ENCODE measurements around the gene AGBL4. TPM values are rescaled to one million over a fixed set of nuclear protein-coding genes. Genes with fewer than 3 reads are reported as not detected.
"Not testable (repeated sequence)": the region's sequence is repeated elsewhere in the genome, so short reads cannot be mapped to it uniquely, and the experiment has no call there.

AGBL4 gene
- total RNA-seq, 1 donor from 2014 or later, result 0.16 TPM

DNA sequence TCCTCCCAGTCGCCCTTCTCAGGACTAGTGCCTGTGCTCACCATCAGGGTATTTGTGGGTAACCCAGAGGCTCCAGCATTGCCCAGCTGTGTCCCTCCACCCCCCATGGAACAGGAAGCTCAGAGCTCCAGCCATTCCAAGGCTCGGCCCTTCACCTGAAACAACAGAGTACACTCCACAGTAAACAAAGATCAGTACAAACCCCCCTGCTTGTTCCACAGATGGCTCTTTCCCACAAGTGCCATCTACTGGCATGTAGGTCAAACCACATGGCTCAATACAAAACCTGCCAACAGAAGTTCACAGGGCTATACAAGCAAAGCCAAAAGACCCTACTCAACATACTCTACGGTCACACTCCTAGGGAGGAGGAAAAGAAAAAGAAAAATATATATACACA is 258.7 kb downstream of the AGBL4 start:
- intact Hi-C loops (cut with DNase I), result no loop called here
- DNase-seq (no peak), ATAC-seq (ENCODE audit: poor library complexity) (no peak)

DNA sequence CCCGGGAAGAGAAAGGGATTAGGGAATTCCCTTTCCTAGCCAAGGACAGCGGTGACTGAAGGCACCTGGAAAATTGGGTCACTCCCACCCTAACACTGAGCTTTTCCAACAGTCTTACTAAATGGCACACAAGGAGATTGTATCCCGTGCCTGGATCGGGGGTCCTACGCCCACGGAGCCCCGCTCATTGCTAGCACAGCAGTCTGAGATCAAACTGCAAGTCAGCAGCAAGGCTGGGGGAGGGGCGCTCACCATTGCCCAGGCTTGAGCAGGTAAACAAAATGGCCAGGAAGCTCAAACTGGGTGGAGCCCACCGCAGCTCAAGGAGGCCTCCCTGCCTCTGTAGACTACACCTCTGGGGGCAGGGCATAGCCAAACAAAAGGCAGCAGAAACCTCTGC is 285.6 kb downstream of the AGBL4 start:
- intact Hi-C loops (cut with DNase I); ATAC-seq (ENCODE audit: poor library complexity): not testable (repeated sequence)
- DNase-seq, result peak; percentile 34

DNA sequence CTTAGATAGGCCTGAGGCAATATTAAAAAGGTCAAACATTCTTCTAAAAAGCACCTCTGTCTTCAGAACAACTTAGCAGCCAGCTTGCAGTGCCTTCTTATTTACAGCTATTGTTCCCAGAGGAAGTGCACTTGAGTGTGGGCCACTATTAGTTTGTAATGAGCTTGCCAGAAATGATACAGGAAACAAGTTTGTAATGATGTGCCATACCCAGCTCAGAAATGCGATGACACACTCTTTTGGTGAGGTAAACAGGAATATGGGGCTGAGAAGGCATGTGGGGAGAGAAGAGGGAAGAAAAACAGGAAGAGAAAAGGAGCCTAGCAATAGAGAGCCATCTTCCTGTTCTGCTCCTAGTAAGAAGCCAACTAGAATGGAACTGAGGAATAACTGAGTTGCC is 295.4 kb downstream of the AGBL4 start:
- intact Hi-C loops (cut with DNase I), result no loop called here
- no peak for ATAC-seq (ENCODE audit: poor library complexity)

DNA sequence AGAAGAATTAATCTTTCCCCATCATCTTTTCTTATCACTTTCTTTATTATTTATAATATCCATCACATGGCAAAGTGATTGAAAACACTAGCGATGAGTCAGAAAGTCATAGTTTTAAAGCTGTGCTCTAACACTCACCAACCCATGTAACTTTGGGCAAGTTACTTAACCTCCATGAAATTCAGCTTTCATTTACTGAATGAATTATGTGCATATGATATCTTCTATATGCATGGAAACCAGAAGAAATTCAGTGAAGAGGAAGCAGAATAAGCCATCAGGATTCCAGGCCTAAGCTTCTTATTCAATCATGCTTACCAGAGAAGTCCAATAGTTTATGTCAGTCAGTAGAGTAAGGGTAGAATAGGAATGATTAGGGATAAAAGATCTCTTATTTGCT is 300.1 kb downstream of the AGBL4 start:
- no peak for DNase-seq
- ATAC-seq (ENCODE audit: poor library complexity), result no peak
- intact Hi-C loops (cut with DNase I), result no loop called here

More for the DNA sequence above, 295.4 kb downstream of the AGBL4 start:
- no peak for DNase-seq

DNA sequence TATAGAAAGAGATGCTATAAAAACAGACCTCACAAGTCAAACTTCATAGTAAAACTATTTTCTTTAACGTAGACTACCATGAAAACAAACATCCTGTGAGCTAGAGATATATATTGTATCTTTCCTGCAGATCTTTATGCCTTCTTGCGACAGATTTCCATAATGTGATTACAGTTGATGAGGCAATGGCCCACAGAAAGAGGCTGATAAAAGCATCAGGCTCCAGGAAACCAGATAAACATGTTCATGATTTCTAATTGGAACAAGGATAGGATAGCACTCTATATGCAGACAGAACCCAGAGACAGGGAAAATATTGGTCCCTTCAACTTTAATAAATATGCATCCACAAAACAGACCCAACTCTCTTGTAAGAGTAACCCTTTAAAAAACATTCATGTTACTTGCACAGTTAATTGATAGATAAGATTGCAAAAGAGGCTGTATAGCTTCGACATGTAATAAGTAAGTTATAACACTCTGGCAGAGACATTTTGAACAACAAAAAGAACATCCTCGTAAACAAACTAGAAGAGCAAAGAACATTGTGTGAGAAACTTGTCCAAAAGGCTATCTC is 329.4 kb downstream of the AGBL4 start:
- ATAC-seq (ENCODE audit: poor library complexity) (no peak), DNase-seq (no peak)
- intact Hi-C loops (cut with DNase I), result no loop called here

DNA sequence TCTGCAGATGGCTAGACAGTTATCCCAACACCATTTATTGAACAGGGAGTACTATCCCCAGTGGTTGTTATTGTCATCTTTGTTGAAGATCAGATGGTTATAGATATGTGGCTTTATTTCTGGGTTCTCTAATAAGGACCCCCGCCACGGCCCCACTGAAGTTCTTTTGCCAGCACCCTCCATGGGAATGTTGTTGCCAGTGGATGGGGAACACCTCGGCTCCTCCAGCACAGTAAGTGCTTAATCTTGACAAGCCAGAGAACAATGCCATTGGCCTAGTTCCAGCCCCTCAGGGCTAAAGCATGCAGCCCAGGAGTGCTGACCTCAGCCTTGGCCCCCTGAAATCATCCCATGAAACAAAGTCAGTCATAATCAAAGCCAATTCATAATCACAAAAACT is 337.6 kb downstream of the AGBL4 start:
- no peak for ATAC-seq (ENCODE audit: poor library complexity)

DNA sequence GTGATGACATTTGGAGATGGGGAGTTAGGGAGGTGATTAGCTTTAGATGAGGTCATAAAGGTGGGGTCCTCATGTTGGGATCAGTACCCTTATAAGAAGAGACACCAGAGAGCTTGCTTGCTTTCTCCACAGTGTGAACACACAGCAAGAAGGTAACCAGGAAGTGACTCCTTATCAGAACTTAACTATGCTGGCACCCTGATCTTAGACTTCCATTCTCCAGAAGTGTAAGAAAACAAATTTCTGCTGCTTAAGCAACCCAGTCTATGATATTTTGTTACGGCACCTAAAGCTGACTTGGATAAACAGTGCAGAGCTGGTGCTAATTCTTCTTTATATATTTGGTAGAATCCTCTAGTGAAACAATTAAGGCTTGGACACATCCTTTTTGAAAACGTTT is 346.0 kb downstream of the AGBL4 start:
- DNase-seq (no peak), ATAC-seq (ENCODE audit: poor library complexity) (no peak)
- intact Hi-C loops (cut with DNase I), result no loop called here

More for the DNA sequence above, 337.6 kb downstream of the AGBL4 start:
- DNase-seq, result peak; percentile 16
- intact Hi-C loops (cut with DNase I), result no loop called here

DNA sequence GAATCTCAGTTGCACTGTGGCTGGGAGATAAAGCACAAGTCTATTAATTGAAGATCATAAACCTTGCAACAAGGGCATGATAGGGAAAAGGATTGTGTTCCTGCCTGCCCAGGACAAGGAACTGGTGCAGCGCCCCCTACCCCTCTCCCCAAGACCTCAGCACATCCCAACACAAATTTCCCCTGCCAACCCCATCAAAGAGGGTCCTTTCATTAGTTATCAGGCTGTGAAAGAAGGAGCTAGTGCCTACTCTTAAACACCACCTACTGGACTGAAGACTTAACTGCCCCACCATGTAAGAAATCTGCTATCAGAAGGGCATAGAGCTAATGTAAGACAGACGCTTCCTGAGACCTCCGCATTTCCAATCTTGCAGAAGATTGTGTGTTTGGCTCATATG is 372.6 kb downstream of the AGBL4 start:
- intact Hi-C loops (cut with DNase I), result no loop called here
- ATAC-seq (ENCODE audit: poor library complexity) (no peak), DNase-seq (no peak)

DNA sequence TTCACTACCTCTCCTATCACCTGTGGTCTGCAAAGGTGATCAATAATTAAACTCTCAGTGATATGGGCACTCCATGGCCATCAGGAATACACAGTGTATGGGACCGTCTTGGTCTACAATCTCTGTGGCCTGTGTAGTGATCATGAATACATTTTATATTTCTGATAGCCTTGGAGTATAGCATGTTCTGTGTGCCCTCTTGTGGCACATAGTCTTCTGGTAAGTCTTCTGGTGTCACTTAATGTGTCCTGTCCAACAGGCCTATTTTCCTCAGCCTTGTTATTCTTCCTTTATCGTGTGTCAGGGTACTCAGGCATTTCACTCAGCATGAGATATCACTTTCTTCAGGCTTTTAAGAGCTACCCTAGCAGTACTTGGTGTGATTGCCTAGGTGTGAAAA is 393.6 kb downstream of the AGBL4 start:
- DNase-seq (no peak), ATAC-seq (ENCODE audit: poor library complexity) (no peak)
- intact Hi-C loops (cut with DNase I), result no loop called here

DNA sequence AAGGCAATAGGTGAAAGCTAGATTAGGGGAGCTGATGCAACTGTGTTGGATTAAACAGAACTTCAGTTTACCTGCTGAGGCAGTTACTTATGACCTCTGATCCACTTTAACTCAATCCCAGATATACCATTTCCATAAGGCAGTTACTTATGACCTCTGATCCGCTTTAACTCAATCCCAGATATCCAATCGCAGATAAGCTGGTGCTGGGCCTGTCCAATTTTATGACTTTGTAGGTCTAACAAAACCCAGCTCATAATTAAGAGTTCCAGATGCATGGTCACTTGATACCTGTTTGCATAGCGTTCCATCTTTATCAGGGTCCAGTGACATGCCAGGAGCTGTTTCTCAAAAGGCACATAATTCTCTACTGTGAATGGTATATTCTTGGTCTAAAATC is 396.0 kb downstream of the AGBL4 start:
- intact Hi-C loops (cut with DNase I), result no loop called here
- DNase-seq (no peak), ATAC-seq (ENCODE audit: poor library complexity) (no peak)

DNA sequence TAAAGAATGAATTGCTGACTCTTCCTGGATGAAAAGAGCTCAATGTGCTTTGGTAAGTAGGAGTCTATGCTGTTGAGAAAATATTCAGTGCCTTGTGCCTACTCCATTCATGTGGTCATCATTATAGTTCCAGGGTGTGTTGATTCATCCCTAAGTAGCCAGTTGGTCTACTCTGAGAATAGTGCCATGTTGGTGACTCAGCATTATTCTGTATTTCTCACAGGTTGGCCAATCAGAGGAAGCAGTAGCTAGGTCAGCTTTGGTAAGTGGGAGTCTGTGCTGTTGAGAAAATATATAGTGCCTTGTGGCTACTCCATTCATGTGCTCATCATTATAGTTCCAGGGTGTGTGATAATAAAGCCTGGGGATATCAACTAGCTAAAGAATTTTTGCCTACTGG is 397.3 kb downstream of the AGBL4 start:
- DNase-seq (no peak), ATAC-seq (ENCODE audit: poor library complexity) (no peak)
- intact Hi-C loops (cut with DNase I), result no loop called here

DNA sequence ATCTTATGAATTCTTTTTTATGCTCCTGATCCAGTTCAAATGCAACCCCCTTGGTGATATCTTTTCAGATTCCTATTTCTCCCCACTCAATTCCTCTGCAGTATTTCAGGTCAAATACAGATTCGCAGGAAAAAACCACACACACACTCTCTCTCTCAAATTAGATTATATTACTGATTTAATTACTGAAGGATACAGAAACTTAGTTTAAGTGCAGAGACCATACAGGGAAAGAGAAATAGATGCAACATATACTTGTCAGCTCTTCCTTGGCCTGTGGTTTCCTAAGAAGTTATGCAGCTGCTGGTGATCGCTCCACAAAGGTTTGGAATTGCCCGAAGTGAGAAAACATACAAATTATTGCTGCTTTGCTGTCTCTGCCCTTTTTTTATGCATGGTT is 400.9 kb downstream of the AGBL4 start:
- intact Hi-C loops (cut with DNase I), result no loop called here
- no peak for ATAC-seq (ENCODE audit: poor library complexity)
- DNase-seq, result no peak

DNA sequence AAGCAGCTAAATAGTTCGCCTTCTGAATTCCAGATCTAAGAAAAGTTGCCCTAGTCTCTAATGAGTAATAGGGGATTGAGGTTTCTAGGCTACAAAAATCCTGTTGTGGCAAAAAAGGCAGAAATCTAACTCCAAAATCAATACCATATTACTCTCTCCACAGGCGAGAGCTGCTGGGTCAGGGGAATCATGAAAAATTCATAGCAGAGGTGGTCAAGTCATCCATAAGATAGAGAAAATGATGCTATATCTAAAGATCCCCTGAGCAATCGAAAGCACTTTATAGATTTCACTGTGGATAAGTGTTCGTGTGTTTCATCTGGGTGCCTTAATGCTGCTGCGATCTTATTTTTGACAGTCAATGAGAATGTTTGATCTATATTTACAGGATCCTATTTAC is 417.7 kb downstream of the AGBL4 start:
- intact Hi-C loops (cut with DNase I), result no loop called here
- no peak for DNase-seq
- ATAC-seq (ENCODE audit: poor library complexity), result no peak

DNA sequence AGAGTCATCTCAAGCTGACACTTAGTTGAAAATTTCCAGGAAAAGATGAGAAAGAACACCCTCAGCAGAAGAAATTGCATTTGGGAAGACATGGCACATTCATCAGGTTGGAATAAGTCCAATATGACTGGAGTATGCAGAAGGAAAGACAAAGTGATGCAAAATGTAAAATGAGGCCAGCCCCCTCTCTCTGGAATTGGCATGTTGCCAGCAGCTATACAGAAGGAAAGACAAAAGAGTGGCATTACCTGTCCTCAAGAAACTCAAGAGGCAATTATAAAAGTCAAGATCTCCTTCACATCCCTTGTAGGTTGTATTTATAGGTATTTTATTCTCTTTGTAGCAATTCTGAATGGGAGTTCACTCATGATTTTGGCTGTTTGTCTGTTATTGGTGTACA is 426.3 kb downstream of the AGBL4 start:
- intact Hi-C loops (cut with DNase I), result no loop called here
- no peak for DNase-seq
- ATAC-seq (ENCODE audit: poor library complexity), result no peak

DNA sequence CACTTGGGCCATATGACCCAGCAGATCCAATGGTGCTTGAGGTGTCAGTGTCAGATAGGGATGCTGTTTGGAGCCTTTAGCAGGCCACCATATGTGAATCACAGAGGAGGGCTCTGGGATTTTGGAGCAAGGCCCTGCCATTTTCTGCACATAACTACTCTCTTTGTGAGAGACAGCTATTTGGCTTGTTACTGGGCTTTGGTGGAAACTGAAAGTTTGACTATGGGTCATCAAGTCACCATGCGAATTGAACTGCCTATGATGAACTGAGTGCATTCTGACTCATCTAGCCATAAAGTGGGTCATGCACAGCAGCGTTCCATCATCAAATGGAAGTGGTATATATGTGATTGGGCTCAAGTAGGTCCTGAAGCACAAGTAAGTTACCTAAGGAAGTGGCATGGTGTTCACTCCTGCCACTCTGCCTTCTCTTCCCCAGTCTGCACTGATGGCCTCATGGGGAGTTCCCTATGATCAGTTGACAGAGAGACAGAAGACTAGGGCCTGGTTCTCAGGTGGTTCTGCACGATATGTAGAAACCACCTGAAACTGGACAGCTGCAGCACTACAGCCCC is 447.3 kb downstream of the AGBL4 start:
- ATAC-seq (ENCODE audit: poor library complexity) (no peak), DNase-seq (no peak)
- intact Hi-C loops (cut with DNase I), result no loop called here

DNA sequence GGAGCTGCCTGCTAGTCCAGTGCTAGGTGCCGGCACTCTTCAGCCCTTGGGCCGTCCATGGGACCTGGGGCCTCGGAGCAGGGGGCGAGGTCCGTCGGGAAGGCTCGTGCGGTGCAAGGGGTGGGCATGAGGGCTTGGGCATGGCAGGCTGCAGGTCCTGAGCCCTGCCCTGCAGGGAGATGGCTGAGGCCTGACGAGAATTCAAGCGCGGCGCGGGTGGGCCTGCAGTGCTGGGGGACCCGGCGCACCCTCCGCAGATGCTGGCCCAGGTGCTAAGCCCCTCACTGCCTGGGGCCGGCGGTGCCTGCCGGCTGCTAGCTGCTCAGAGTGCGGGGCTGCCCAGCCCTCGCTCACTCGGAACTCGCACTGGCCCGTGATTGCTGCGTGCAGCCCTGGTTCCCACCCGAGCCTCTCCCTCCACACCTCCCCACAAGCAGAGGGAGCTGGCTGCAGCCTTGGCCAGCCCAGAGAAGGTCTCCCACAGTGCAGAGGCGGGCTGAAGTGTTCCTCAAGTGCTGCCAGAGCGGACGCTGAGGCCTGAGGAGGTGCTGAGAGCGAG is 467.0 kb downstream of the AGBL4 start:
- ATAC-seq (ENCODE audit: poor library complexity) (no peak), DNase-seq (no peak)
- intact Hi-C loops (cut with DNase I), result no loop called here

DNA sequence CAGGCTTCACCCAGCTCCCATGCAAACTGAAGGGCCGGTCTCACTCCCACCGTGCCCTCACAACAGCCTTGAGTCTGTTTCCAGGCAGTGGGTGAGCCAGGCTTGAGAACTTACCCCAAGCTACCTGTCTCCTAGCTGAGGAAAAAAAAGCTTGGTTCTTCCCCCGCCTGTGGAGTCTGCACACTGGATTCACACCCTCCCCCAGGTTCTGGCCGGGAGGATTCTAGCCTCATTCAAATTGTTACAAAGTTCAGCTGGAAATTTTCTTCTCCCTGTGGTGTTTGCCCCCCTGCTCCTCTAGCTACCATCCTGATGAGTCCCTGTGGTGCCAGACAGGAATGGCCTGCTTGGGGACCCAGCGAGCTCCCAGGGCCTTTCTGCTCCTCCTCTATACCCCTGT is 471.7 kb downstream of the AGBL4 start:
- ATAC-seq (ENCODE audit: poor library complexity), result no peak
- intact Hi-C loops (cut with DNase I), result no loop called here
- DNase-seq, result no peak

DNA sequence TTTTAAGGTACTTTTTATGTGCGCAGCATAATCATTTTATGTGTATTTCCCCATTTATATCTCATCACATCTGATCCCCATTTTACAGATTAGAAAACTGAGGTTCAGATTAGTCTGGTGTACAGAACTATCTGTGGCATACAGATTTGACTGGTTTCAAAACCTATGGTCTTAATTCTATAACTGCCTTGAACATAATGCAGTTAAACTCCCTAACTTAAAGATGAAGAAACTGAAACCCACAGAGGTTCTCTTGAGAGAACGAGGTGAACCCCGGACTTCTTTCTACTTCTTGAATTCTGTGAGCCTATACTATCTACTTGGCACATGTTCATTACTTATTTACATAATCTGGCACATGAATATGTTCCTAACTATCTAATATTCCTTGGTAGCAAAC is 479.1 kb downstream of the AGBL4 start:
- ATAC-seq (ENCODE audit: poor library complexity) (no peak), DNase-seq (no peak)
- intact Hi-C loops (cut with DNase I), result no loop called here

DNA sequence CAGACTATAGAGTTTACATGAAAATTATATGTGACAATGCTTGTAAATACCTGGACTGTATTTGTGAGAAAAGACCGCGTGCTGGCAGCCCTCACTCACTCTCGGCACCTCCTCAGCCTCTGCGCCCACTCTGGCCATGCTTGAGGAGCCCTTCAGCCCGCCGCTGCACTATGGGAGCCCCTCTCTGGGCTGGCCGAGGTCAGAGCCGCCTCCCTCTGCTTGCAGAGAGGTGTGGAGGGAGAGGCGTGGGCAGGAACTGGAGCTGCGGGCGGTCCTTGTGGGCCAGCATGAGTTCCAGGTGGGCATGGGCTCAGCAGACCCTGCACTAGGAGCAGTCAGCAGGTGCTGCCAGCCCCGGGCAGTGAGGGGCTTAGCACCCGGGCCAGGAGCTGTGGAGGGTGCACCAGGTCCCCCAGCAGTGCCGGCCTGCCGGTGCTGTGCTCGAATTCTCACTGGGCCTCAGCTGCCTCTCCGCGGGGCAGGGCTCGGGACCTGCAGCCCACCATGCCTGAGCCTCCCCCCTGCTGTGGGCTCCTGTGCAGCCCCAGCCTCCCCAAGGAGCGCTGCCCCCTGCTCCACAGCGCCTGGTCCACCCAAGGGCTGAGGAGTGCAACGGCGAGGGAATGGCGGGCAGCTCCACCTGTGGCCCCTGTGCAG is 482.5 kb downstream of the AGBL4 start:
- no peak for ATAC-seq (ENCODE audit: poor library complexity)
- intact Hi-C loops (cut with DNase I), result no loop called here
- no peak for DNase-seq

DNA sequence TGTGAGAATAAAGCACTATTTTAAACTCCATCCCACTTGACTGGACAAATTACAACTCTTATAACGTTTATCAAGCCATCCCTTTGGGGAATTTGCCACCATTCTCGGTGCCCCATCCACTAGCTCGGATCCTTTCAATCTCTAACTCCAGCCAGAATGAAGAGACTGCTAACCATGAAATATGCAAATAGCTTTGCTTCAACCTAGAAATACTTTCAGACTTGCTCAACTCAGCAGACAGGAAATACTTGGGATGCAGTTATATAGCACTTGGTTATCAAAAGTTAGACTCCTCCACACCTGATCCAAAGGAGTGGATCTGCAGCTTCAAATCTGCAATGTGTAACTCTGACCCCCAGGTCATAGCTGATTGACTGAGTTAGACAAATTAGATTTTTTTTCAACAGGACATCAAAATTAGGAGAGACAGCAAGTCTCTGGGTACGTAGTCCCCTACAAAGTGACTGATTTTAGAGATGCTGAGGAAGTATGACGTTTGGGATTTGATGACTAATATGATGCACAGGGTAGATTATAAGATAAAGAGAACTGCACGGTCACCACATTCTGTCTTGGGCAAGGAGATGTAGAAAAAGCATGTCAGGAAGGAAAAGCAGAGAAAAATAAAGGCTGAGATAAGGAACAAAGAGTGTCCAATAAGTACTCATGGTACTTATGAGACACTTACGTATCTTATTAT is 496.0 kb downstream of the AGBL4 start:
- intact Hi-C loops (cut with DNase I), result no loop called here
- ATAC-seq (ENCODE audit: poor library complexity), result no peak
- DNase-seq, result no peak
